Colonic mucosa (tissue), 4 donors: ENCODE measurements around the gene CNBP. TPM values are rescaled to one million over a fixed set of nuclear protein-coding genes. Genes with fewer than 3 reads are reported as not detected.
"Not testable (repeated sequence)": the region's sequence is repeated elsewhere in the genome, so short reads cannot be mapped to it uniquely, and the experiment has no call there.

Experiments
- DNase-seq: peaks from one replicate; pipeline ENCODE4 v3.0.0-alpha.2; 2020
- H3K27ac ChIP-seq: fragments of 200-600 bp; one replicate; pipeline ENCODE4 v1.8.0; 2021
- H3K27me3 ChIP-seq: fragments of 200-600 bp; one replicate; pipeline ENCODE4 v1.8.0; 2021
- H3K36me3 ChIP-seq: fragments of 200-600 bp; one replicate; pipeline ENCODE4 v1.8.0; 2021
- H3K4me1 ChIP-seq: fragments of 200-600 bp; one replicate; pipeline ENCODE4 v1.8.0; 2021; ENCODE audit warnings: mild to moderate bottlenecking
- H3K4me3 ChIP-seq: fragments of 200-600 bp; one replicate; pipeline ENCODE4 v1.8.0; 2021
- H3K9ac ChIP-seq, 2 donors: one replicate each; pipeline ENCODE4 v1.7.0; 2013; ENCODE audit warnings: control low read depth in 2 of 2, low read depth in 2 of 2, low read length in 2 of 2
- H3K9me3 ChIP-seq: fragments of 200-600 bp; one replicate; pipeline ENCODE4 v1.8.0; 2021
- intact Hi-C: fragments of 100-400 bp; cut with DNase I; formaldehyde crosslinking; loops from one replicate; pipeline ENCODE4 v1.14.1; 2022
- total RNA-seq, 2 donors: library from RNA; stranded (reverse); fragmentation: NEBNext Ultra II Directional in 1 of 2; extraction: Animal tissue kit (Norgen Biotek cat#: 25700) in 1 of 2; gene quantifications; one replicate each; pipeline ENCODE4 v1.2.1, GENCODE V29; 2021
- TF ChIP-seq, protein P1 (sequence below): fragments of 200-600 bp; IDR thresholded peaks from one replicate; pipeline ENCODE4 v1.8.0; 2022; ENCODE audit warnings: antibody characterized with exemption, mild to moderate bottlenecking
- donor health status: healthy.
- donor health status: DM: no; HTN: no; CAD: no.
- donor health status: DM: no; HTN: no; CAD: no.

CNBP gene
- total RNA-seq, 2 donors from 2014 or later, result 204 to 279 TPM

DNA sequence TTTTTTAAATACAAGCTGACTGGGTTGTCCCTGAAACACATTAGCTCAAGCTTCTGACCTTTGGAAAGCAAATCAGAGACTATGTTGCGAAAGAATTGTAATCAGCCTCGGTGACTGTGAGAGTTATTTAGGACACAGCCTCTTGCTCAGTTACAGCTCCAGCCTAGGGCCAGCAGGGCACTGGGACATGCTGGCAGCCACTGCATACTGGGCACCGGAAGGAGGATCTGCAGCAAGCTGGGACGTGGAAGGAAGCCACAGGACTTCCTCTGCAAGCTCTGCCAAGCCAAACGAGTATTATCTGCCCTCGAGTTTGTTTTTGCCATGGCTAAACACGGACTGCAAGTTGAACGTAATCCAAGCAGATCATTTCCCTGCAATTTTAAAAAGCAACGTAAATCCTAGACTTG lies 41.3 kb upstream of the CNBP start:
- Histone ChIP-seq H3K4me1 (peaks cover 6% of the 10 kb centered on the region), H3K4me3 (no peak overlapping the region), H3K9ac (peak overlapping the region; percentile 13 to 75), H3K9me3 (no peaks in the 10 kb centered on the region), H3K27me3 (no peaks in the 10 kb centered on the region), H3K36me3 (no peaks in the 10 kb centered on the region), H3K27ac (peak overlapping the region; percentile 85)
- intact Hi-C loops, result no loop called here
- TF ChIP-seq, protein P1, sequence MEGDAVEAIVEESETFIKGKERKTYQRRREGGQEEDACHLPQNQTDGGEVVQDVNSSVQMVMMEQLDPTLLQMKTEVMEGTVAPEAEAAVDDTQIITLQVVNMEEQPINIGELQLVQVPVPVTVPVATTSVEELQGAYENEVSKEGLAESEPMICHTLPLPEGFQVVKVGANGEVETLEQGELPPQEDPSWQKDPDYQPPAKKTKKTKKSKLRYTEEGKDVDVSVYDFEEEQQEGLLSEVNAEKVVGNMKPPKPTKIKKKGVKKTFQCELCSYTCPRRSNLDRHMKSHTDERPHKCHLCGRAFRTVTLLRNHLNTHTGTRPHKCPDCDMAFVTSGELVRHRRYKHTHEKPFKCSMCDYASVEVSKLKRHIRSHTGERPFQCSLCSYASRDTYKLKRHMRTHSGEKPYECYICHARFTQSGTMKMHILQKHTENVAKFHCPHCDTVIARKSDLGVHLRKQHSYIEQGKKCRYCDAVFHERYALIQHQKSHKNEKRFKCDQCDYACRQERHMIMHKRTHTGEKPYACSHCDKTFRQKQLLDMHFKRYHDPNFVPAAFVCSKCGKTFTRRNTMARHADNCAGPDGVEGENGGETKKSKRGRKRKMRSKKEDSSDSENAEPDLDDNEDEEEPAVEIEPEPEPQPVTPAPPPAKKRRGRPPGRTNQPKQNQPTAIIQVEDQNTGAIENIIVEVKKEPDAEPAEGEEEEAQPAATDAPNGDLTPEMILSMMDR, result no peak
- DNase-seq, result peak; percentile 85

DNA sequence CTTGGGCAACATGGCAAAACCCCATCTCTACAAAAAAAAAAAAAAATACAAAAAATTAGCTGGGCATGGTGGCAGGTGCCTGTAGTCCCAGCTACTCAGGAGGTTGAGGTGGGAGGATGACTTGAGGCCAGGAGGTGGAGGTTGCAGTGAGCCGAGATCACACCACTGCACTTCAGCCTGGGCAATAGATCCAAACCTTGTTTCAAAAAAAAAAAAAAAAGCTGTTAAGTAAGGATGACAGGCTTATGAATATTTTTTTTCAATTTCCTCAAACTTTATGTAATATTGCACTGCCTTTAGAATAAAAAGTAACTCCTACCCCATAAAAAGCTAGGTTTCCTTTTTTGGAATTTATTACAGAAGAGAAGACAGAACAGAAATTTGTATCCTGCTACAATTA lies 40.7 kb upstream of the CNBP start:
- H3K9me3 ChIP-seq, H3K27me3 ChIP-seq, H3K36me3 ChIP-seq, DNase-seq, H3K4me3 ChIP-seq, H3K4me1 ChIP-seq, intact Hi-C loops: not testable (repeated sequence)
- peak overlapping the region; percentile 85 for H3K27ac ChIP-seq
- H3K9ac ChIP-seq, result peak overlapping the region in 1 of 2 donors; percentile 75

DNA sequence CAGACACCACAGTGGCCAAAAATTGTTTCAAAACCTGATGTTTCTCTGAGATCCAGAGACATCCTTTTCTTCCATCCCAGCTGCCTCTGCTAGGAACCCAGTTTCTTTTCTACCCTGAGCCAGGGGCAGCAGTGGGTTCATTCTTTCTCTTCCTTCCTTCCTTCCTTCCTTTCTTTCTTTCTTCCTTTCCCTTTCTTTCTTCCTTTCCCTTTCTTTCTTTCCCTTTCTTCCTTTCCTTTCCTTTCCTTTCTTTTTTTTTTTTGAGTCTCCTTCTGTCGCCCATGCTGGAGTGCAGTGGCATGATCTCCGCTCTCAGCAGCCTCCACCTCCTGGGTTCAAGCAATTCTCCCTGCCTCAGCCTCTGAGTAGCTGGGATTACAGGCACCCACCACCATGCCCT lies 35.0 kb upstream of the CNBP start:
- H3K36me3 ChIP-seq, result no peaks in the 10 kb centered on the region
- TF ChIP-seq, protein P1, result no peak
- no peak for DNase-seq
- intact Hi-C loops, result no loop called here
- H3K4me3 ChIP-seq, result no peak overlapping the region
- H3K27ac ChIP-seq, result no peak overlapping the region
- H3K27me3 ChIP-seq, result no peaks in the 10 kb centered on the region
- no peaks in the 10 kb centered on the region for H3K9me3 ChIP-seq
- no peak overlapping the region for H3K9ac ChIP-seq
- H3K4me1 ChIP-seq, result no peaks in the 10 kb centered on the region

DNA sequence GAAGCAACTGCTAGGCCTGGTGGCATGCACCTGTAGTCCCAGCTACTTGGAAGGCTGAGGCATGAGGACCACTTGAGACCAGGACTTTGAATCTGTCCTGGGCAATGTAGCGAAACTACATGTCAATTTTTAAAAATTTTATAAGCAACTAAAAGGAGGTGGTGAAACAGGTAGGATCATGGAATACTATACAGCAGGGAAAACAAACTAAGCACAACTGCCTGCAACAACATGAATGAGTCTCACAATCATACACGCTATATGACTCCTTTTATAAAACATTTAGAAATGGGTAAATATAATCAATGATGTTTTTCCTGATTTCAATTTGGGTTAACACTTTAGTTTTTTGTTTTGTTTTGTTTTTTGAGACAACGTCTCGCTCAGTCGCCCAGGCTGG lies 29.5 kb upstream of the CNBP start:
- TF ChIP-seq, protein P1, result no peak

DNA sequence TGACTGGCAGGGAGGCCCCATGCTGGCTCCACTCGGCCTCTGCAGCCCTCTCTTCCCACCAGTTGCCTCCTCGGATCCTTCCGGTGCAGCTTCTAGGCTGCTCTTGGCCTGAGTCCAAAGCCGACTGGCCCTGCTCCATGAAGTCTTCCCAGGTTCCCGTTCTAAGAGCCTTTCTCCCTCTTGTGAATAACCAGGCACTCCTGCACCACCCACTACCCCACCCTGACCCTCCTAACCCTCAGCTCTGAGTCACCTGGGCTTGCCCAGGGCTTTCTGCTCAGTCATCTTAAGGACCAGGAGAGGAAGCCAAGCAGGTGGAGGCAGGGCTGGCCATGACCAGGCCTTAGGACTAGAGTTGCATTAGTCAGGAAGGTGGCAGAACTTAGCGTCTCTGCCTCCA lies 28.1 kb upstream of the CNBP start:
- Histone ChIP-seq H3K4me1 (no peaks in the 10 kb centered on the region), H3K9ac (no peak overlapping the region), H3K36me3 (no peaks in the 10 kb centered on the region), H3K9me3 (no peaks in the 10 kb centered on the region), H3K27ac (peak overlapping the region; percentile 60), H3K27me3 (no peaks in the 10 kb centered on the region), H3K4me3 (no peak overlapping the region)
- TF ChIP-seq, protein P1, result no peak
- intact Hi-C loops, result no loop called here
- DNase-seq, result peak; percentile 93

More for the DNA sequence above, 29.5 kb upstream of the CNBP start:
- Histone ChIP-seq H3K4me3 (no peak overlapping the region), H3K4me1 (no peaks in the 10 kb centered on the region), H3K36me3 (no peaks in the 10 kb centered on the region), H3K27ac (no peak overlapping the region), H3K9me3 (no peaks in the 10 kb centered on the region), H3K27me3 (no peaks in the 10 kb centered on the region), H3K9ac (no peak overlapping the region)
- intact Hi-C loops, result no loop called here
- no peak for DNase-seq

DNA sequence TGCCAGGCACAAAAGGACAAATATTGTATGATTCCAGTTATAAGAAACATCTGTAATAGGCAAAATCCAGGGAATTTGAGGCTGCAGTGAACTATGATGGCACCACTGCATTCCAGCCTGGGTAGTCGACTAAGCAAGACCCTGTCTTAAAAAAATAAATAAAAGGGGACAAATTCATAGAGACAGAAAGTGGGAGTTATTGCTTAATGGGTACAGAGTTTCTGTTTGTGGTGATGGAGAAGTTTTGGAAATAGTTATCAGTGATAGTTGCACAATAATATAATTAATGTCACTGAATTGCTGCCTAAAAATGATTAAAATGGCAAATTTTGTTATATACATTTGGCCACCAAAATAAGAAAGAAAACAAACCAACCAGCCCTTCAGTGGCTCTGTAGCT lies 27.6 kb upstream of the CNBP start:
- intact Hi-C loops, result no loop called here
- no peak overlapping the region for H3K9ac ChIP-seq

More for the DNA sequence above, 27.6 kb upstream of the CNBP start:
- Histone ChIP-seq H3K36me3 (no peaks in the 10 kb centered on the region), H3K4me1 (no peaks in the 10 kb centered on the region), H3K27me3 (no peaks in the 10 kb centered on the region), H3K4me3 (no peak overlapping the region), H3K9me3 (no peaks in the 10 kb centered on the region), H3K27ac (peak overlapping the region; percentile 60)
- TF ChIP-seq, protein P1, result no peak
- DNase-seq, result no peak
